ENCODE data around the gene ADORA2B.

ADORA2B gene

GRCh38 chr17:15947976-15948752, 3.2 kb downstream of the ADORA2B start:
- no peaks in the 10 kb centered on the region for H3K9me3 ChIP-seq (ENCODE audit: low read length)
- no peak for TF ChIP-seq EZH2 (IDR thresholded peaks at IDR 0.05; ENCODE audit: borderline replicate concordance, low read length)
- TF ChIP-seq CTCF (IDR thresholded peaks at IDR 0.05; ENCODE audit: low read length): no peak
- no peak overlapping the region for H2AFZ ChIP-seq (ENCODE audit: low read length)
- H3K4me3 ChIP-seq (ENCODE audit: low read depth, low read length, poor library complexity, severe bottlenecking): no peak overlapping the region
- peaks cover 9% of the 10 kb centered on the region for H3K4me1 ChIP-seq (ENCODE audit: insufficient read depth, low read length, severe bottlenecking)
- H3K36me3 ChIP-seq (ENCODE audit: insufficient read depth, low read length): no peaks in the 10 kb centered on the region
- H3K27me3 ChIP-seq (ENCODE audit: insufficient read depth, low read length): peaks cover 4% of the 10 kb centered on the region; the same call in 1 of the 2 replicates
- H3K79me2 ChIP-seq (ENCODE audit: insufficient read depth, low read length): no peaks in the 10 kb centered on the region
- no peaks in the 10 kb centered on the region for H3K9me2 ChIP-seq (ENCODE audit: low read depth, low read length)
- H3K27ac ChIP-seq (ENCODE audit: low read depth, low read length, poor library complexity, severe bottlenecking): no peak overlapping the region
- H3F3A ChIP-seq (ENCODE audit: insufficient read depth, low read length): no peaks in the 10 kb centered on the region
- H3K9ac ChIP-seq (ENCODE audit: low read length): no peak overlapping the region
- no peak overlapping the region for H3K4me2 ChIP-seq (ENCODE audit: low read length)
- H4K20me1 ChIP-seq (ENCODE audit: insufficient read depth, low read length): no peaks in the 10 kb centered on the region

GRCh38 chr17:15951368-15952047, 6.6 kb downstream of the ADORA2B start:
- no peak for TF ChIP-seq EZH2 (IDR thresholded peaks at IDR 0.05; ENCODE audit: borderline replicate concordance, low read length)
- no peak for TF ChIP-seq CTCF (IDR thresholded peaks at IDR 0.05; ENCODE audit: low read length)
- Histone ChIP-seq H4K20me1 (ENCODE audit: insufficient read depth, low read length) (no peaks in the 10 kb centered on the region), H3K9me2 (ENCODE audit: low read depth, low read length) (no peaks in the 10 kb centered on the region), H3K36me3 (ENCODE audit: insufficient read depth, low read length) (no peaks in the 10 kb centered on the region), H3K27ac (ENCODE audit: low read depth, low read length, poor library complexity, severe bottlenecking) (no peak overlapping the region), H3K79me2 (ENCODE audit: insufficient read depth, low read length) (no peaks in the 10 kb centered on the region), H3K27me3 (ENCODE audit: insufficient read depth, low read length) (no peaks in the 10 kb centered on the region), H3F3A (ENCODE audit: insufficient read depth, low read length) (no peaks in the 10 kb centered on the region), H3K9ac (ENCODE audit: low read length) (no peak overlapping the region), H3K9me3 (ENCODE audit: low read length) (no peaks in the 10 kb centered on the region), H3K4me1 (ENCODE audit: insufficient read depth, low read length, severe bottlenecking) (no peaks in the 10 kb centered on the region), H3K4me2 (ENCODE audit: low read length) (no peak overlapping the region), H2AFZ (ENCODE audit: low read length) (no peak overlapping the region), H3K4me3 (ENCODE audit: low read depth, low read length, poor library complexity, severe bottlenecking) (no peak overlapping the region)

- no peak overlapping the region for H3K27ac ChIP-seq (ENCODE audit: low read depth, low read length, poor library complexity, severe bottlenecking)
- H3F3A ChIP-seq (ENCODE audit: insufficient read depth, low read length): no peaks in the 10 kb centered on the region
- no peak overlapping the region for H3K4me2 ChIP-seq (ENCODE audit: low read length)
- H3K9me2 ChIP-seq (ENCODE audit: low read depth, low read length): no peaks in the 10 kb centered on the region
- H3K79me2 ChIP-seq (ENCODE audit: insufficient read depth, low read length): no peaks in the 10 kb centered on the region
- H2AFZ ChIP-seq (ENCODE audit: low read length): no peak overlapping the region
- H3K4me3 ChIP-seq (ENCODE audit: low read depth, low read length, poor library complexity, severe bottlenecking): no peak overlapping the region
- peaks cover 1% of the 10 kb centered on the region; the same call in 1 of the 2 replicates for H3K27me3 ChIP-seq (ENCODE audit: insufficient read depth, low read length)
- no peaks in the 10 kb centered on the region for H3K4me1 ChIP-seq (ENCODE audit: insufficient read depth, low read length, severe bottlenecking)
- no peaks in the 10 kb centered on the region for H3K36me3 ChIP-seq (ENCODE audit: insufficient read depth, low read length)
- H4K20me1 ChIP-seq (ENCODE audit: insufficient read depth, low read length): no peaks in the 10 kb centered on the region
- no peaks in the 10 kb centered on the region for H3K9me3 ChIP-seq (ENCODE audit: low read length)
- H3K9ac ChIP-seq (ENCODE audit: low read length): no peak overlapping the region
- TF ChIP-seq CTCF (IDR thresholded peaks at IDR 0.05; ENCODE audit: low read length) (no peak), EZH2 (IDR thresholded peaks at IDR 0.05; ENCODE audit: borderline replicate concordance, low read length) (no peak)
Observed at GRCh38 chr17:15952048-15952532, 7.2 kb downstream of the ADORA2B start.

All from OCI-LY1 (cell line).